ENCODE results near the gene ANK2.

ANK2 gene

DNA sequence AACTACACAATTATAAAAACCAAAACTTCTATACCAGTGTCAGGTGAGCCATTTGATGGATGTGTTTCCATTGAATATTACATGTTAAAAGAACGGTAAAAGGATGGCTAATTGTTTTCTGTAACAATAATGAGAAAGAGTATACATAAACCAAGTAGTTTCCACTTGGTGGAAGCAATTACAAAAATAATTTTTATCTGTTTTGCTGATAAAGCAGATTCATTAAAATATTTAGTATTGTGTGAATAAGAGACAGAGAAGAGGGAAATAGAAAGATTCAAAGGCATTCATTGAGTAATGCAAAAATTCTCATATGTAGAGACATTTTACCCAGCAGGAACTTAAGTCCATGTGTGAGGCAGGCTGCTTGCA is 95.7 kb downstream of the ANK2 start:
- peaks cover 13% of the 10 kb centered on the region for H3K4me1 Mint-ChIP-seq
- no peak for ATAC-seq
- no peaks in the 10 kb centered on the region for H3K36me3 Mint-ChIP-seq
- no peaks in the 10 kb centered on the region for H3K9me3 Mint-ChIP-seq
- H3K27me3 Mint-ChIP-seq, result no peaks in the 10 kb centered on the region
- H3K27ac Mint-ChIP-seq, result no peak overlapping the region
- H3K4me3 Mint-ChIP-seq, result no peak overlapping the region

DNA sequence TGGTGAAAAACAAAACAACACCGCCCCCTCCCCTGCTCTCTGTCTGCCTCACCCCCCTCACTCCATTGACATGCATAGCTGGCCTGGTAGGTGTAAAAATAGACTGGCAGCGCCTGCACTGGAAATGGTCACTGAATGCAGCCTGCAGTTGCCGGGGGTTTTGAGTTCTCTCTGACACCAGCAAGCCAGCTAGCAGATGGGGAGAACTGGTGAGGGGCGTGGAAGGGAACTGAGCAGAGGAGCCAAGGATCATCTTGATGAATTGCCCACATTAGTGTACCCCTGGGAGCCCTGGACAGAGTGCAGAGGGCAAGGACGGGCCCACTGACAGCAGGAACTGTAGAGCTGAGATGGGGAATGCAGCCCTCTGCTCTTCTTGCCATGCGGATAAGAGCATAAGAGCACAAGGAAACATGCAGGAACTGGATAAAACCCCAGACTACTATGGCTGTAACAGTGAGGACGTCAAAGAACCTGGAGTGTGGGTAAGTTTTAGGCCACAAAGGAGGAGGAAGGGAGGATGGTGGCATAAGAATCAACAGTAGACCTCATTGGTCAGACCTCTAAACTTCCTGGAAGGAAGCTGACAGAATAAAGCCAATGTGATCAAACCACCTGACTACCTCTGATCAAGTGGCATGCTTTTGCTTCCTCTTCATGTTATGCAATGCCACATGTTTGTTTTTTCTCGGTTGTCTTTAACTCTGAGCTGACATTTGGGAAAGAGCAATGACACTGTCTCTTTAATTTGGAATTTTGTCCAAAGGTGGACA is 96.3 kb downstream of the ANK2 start:
- H3K27ac Mint-ChIP-seq, result no peak overlapping the region
- no peaks in the 10 kb centered on the region for H3K9me3 Mint-ChIP-seq
- H3K27me3 Mint-ChIP-seq, result no peaks in the 10 kb centered on the region
- ATAC-seq, result no peak
- peaks cover 13% of the 10 kb centered on the region for H3K4me1 Mint-ChIP-seq
- no peaks in the 10 kb centered on the region for H3K36me3 Mint-ChIP-seq
- no peak overlapping the region for H3K4me3 Mint-ChIP-seq

DNA sequence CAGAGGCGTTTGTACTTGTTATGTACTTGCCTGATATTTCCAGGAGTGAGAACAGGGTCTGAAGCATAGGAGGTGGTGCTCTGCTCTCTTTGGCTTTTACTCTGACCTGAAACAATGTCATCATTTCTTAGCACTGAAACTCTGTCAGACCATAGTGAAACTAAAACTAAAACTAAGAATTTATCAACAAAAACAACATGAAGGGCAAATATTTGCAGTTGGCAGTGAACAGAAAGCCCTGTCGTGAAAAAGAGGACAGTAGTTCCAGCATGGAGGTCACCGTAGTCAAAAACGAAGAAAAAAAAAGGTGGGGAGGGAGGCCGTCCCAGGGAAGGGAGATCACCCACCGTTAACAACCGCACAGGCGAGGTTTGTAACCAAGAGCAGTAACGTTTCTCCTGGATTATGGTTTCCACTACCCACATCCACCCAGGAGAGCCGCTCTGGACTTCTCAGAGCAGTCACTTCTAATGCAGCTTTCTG is 97.5 kb downstream of the ANK2 start:
- peak; percentile 47 for ATAC-seq
- Mint-ChIP-seq H3K9me3 (no peaks in the 10 kb centered on the region), H3K4me3 (peak overlapping the region; percentile 85), H3K27me3 (no peaks in the 10 kb centered on the region), H3K36me3 (no peaks in the 10 kb centered on the region), H3K27ac (peak overlapping the region; percentile 88), H3K4me1 (peaks cover 13% of the 10 kb centered on the region)

DNA sequence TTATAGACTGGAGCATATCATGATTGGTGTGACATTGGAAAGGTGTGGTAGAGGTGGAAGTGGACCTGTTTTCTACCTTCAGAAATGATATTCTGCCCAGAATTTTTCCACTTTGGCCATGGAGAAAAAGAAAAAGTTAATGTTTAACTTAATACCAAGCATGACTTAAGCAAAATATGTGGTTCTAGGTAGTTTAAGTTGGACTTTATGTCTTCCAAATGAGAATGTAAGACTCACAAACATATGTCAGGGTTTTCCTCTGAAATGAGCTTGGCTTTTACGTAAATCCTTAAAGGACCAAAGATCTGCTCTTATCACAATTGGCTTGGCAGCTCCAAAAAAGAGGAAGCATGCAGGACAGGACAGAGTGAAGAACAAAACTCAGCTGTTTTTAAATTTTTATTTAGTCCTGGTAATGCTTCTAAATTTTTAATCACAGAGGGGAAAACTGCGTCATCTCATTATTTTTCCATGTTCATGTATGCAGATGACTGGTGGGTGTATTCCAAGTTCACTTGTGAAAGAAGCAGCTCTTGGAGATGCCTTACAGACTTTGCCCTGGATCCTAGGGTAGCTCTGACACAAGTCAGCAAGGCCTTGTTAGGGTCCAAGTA is 98.2 kb downstream of the ANK2 start:
- Mint-ChIP-seq H3K9me3 (no peaks in the 10 kb centered on the region), H3K27me3 (no peaks in the 10 kb centered on the region), H3K36me3 (no peaks in the 10 kb centered on the region), H3K4me3 (no peak overlapping the region), H3K27ac (peak overlapping the region; percentile 88), H3K4me1 (peaks cover 13% of the 10 kb centered on the region)
- no peak for ATAC-seq

DNA sequence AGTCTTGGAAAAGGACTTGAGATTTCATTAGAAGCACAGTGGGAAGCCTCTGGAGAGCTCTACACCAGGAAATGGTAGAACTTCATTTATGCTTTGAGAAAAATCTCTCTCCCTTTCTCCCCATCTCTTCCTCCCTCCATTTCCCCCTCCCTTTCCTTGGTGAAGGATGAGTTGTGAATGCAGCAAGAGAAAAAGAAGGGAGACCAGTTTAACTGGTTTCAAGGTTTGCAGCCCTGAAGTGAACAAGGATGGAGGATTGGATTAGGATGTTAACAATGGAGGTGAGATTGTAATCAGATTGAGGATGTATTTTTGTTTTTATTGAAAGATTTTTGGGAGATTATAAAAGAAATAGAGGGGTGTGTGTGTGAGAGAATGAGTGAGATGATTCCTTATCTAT is 99.5 kb downstream of the ANK2 start:
- no peak for ATAC-seq
- no peaks in the 10 kb centered on the region for H3K36me3 Mint-ChIP-seq

DNA sequence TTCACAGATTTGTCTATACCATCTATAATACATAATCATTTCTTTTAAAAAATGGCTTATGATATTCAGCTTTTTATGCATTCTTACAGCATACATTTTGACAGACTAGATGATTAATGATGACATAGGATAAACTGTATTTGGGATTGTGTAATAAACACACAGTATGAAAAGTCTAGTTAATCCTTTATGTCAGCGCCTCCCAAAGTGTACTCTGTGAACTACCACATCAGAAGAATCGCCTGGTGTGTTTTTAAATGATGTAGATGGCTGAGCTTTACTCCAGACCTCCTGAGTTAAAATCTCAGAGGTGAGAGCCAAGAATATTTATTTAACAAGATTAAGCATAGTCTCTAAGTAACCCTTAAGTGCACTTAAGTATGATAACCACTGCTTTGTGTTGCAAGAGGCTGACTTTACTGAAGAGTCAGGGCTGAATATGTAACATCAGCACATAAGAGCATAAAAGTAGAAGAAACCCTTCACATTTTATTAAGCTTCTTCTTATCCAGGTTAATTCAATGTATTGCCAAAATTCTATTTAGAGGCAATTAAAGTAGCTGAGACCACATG is 104.2 kb downstream of the ANK2 start:
- Mint-ChIP-seq H3K4me1 (no peaks in the 10 kb centered on the region), H3K36me3 (no peaks in the 10 kb centered on the region), H3K9me3 (no peaks in the 10 kb centered on the region), H3K4me3 (no peak overlapping the region), H3K27me3 (no peaks in the 10 kb centered on the region), H3K27ac (no peak overlapping the region)
- no peak for ATAC-seq

More for the DNA sequence above, 99.5 kb downstream of the ANK2 start:
- Mint-ChIP-seq H3K4me3 (no peak overlapping the region), H3K27me3 (no peaks in the 10 kb centered on the region), H3K9me3 (no peaks in the 10 kb centered on the region), H3K4me1 (peaks cover 13% of the 10 kb centered on the region), H3K27ac (no peak overlapping the region)

DNA sequence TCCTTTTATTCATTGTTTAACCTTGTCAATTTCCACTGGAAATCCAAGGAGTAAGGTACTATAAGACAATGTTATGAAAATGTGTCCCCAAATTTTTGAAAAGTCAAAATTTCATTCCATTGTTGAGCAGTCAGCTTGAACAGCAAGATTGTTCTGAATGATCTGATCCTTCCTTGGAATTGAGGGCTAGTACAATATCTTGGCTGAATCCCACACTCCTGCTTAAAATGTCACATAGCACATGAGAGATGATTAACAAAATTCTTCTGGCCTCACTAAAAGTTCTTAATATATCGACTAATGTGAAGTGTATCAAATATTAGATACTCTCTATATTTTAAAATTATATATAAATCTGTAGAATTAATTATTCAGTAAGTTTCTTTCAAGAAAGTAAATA is 104.8 kb downstream of the ANK2 start:
- no peaks in the 10 kb centered on the region for H3K9me3 Mint-ChIP-seq
- H3K4me3 Mint-ChIP-seq, result no peak overlapping the region
- H3K27ac Mint-ChIP-seq, result no peak overlapping the region
- H3K36me3 Mint-ChIP-seq, result no peaks in the 10 kb centered on the region
- no peaks in the 10 kb centered on the region for H3K4me1 Mint-ChIP-seq
- H3K27me3 Mint-ChIP-seq, result no peaks in the 10 kb centered on the region
- ATAC-seq, result no peak

DNA sequence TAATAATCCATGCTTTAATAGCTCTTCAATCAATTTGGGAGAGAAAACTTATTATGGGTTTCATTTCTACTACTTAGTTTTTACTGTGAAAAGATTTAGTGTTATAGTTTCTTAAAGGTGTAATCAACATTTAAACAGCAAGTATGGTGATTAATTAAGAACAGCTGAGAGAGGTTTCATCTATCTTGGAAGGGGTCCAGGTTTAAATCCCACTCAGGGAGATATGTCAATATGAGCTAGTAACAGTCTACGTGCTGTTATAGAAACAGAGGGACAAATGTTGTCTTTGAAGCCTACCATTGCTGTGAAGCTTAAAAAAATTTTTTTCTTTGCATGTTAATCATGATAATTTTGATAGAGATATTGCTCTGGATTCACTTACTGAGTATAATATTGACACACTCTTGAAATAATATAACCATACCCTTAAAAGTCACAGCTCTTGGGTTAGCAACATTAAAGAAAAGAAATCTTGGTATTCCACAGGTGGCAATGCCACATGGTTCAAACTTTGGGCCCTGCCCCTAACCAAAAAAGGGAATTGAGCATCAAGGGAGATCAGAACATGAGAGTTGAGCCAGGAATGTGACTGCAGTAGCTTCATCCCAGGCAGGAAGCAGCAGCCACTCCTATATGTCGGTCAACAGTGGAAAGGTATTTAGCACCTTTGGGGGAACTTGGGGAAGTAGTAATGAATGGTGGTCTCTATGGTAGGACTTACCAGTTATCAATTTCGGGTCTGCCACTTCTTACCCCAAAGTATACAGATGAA is 107.8 kb downstream of the ANK2 start:
- Mint-ChIP-seq H3K4me1 (no peaks in the 10 kb centered on the region), H3K27ac (no peak overlapping the region), H3K27me3 (peaks cover 5% of the 10 kb centered on the region), H3K4me3 (no peak overlapping the region), H3K36me3 (no peaks in the 10 kb centered on the region), H3K9me3 (no peaks in the 10 kb centered on the region)
- no peak for ATAC-seq

DNA sequence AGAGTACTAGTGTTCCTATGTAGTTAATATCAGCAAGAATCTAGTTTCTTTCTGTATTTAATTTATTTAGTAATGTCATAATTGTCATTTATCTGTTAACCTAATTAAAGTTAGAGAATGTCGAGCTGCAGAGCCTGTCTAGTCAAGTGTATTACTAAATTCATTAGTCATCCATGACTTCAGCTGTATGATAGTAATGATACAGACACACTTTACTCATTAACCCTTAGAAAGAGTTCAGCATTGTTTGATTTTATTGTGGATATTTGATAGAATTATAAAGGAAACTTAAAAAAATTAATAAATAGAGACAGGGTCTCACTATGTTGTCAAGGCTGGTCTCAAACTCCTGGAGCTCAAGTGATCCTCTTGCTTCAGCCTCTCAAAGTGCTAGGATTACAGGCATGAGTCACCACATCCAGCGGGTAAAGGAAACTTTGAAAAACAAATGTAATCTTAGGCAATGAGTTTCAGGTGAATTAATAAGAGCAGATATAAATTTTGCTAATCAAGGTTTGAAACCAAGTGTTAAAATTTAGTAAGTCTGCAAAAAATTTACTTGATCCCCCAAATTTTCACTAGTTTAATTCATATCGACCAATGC is 110.6 kb downstream of the ANK2 start:
- no peak for ATAC-seq
- Mint-ChIP-seq H3K27me3 (peaks cover 8% of the 10 kb centered on the region), H3K27ac (no peak overlapping the region), H3K36me3 (no peaks in the 10 kb centered on the region), H3K4me3 (no peak overlapping the region), H3K4me1 (no peaks in the 10 kb centered on the region), H3K9me3 (no peaks in the 10 kb centered on the region)

DNA sequence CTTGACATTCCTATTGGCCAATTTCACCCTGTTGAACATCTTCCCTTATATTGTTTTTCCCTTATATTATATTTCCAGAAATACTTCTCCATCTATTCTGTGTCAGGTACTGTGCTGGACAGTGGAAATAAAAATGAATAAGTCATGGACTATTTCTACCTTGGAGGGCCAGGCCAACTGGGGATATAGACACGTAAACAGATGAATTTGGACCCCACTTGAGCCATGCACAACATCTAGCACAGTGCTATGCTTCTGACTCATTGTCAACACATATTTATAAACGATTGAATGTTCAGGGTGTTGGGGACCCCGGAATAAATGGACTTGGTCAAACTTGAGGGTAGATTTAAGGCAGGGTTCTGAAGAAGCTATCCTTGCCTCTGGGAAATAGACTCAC is 111.1 kb downstream of the ANK2 start:
- no peaks in the 10 kb centered on the region for H3K36me3 Mint-ChIP-seq

DNA sequence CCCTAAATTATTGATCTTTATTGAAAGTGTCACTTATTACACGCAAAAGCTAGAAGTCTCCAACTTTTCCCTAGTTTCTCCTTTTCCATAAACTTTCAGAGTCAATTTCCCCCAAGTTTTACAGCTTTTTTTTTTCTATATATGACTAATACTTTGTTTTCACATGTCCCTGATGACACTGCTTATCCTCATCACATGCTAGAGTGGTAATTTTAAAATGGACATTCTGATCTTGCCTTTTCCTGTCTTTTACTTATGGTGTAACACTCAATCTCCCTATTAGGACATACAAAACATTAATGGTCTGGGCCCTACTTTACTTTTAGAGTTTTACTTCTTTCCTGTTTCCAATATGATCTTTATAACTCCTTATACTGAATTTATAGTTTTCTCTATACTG is 112.6 kb downstream of the ANK2 start:
- no peaks in the 10 kb centered on the region for H3K4me1 Mint-ChIP-seq
- H3K36me3 Mint-ChIP-seq, result no peaks in the 10 kb centered on the region
- H3K9me3 Mint-ChIP-seq, result no peaks in the 10 kb centered on the region
- H3K4me3 Mint-ChIP-seq, result no peak overlapping the region
- peaks cover 8% of the 10 kb centered on the region for H3K27me3 Mint-ChIP-seq
- ATAC-seq, result no peak
- H3K27ac Mint-ChIP-seq, result no peak overlapping the region

More for the DNA sequence above, 111.1 kb downstream of the ANK2 start:
- H3K4me3 Mint-ChIP-seq, result no peak overlapping the region
- ATAC-seq, result no peak
- H3K27ac Mint-ChIP-seq, result no peak overlapping the region
- H3K9me3 Mint-ChIP-seq, result no peaks in the 10 kb centered on the region
- H3K4me1 Mint-ChIP-seq, result no peaks in the 10 kb centered on the region
- H3K27me3 Mint-ChIP-seq, result peaks cover 8% of the 10 kb centered on the region

DNA sequence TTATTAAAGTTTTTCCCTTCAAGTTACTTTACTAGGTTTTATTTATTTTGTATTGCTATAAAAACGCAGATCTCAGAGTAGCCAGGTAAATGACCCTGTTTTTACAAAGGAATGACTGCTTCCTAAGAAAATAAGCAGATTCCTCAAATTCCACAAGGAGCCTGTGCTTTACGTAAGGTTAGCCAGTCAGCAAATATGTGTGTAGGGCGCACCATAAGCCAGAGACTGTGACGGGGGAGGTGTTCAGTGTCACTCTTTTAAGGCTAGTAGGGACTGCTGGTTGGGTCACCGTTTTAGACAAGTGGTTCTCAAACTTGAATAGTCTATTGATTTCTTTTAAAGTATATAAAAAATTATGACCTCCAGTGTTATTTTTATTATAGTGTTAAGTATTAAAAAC is 119.9 kb downstream of the ANK2 start:
- Mint-ChIP-seq H3K4me1 (no peaks in the 10 kb centered on the region), H3K36me3 (no peaks in the 10 kb centered on the region), H3K27ac (no peak overlapping the region), H3K9me3 (no peaks in the 10 kb centered on the region), H3K27me3 (no peaks in the 10 kb centered on the region), H3K4me3 (no peak overlapping the region)
- no peak for ATAC-seq

DNA sequence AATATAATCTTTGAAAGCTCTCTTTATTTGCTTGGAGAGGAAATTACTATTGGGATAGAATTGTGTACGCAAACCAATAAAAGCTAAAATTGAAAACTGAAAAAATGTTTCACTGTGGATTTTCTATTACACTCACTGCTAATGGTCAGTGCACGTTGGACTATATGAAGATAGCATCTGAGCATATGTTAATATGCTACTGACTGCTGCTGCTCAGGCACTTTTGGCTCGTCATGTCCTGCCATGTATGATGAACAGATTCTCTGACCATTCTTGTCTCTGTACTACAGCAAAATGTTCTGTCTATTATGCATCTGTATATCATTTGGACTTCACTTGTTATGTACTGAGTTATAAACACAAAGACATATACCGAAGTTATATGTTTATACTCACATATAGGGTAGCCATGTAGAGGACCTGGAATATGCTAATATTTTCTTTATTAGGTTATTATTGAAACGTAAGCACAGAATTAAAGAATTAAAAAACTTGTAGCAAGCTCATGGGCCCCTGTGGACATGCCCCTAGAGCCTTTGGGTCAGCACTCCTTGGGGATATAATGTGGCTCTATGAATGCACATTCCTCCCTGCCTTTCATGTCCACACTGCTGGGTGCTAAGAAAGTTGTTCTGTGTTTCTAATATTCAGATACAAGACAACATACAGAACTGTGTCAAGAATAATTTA is 120.8 kb downstream of the ANK2 start:
- no peak for ATAC-seq
- no peak overlapping the region for H3K4me3 Mint-ChIP-seq
- H3K27ac Mint-ChIP-seq, result no peak overlapping the region
- no peaks in the 10 kb centered on the region for H3K36me3 Mint-ChIP-seq
- H3K27me3 Mint-ChIP-seq, result no peaks in the 10 kb centered on the region
- H3K9me3 Mint-ChIP-seq, result no peaks in the 10 kb centered on the region
- H3K4me1 Mint-ChIP-seq, result no peaks in the 10 kb centered on the region

DNA sequence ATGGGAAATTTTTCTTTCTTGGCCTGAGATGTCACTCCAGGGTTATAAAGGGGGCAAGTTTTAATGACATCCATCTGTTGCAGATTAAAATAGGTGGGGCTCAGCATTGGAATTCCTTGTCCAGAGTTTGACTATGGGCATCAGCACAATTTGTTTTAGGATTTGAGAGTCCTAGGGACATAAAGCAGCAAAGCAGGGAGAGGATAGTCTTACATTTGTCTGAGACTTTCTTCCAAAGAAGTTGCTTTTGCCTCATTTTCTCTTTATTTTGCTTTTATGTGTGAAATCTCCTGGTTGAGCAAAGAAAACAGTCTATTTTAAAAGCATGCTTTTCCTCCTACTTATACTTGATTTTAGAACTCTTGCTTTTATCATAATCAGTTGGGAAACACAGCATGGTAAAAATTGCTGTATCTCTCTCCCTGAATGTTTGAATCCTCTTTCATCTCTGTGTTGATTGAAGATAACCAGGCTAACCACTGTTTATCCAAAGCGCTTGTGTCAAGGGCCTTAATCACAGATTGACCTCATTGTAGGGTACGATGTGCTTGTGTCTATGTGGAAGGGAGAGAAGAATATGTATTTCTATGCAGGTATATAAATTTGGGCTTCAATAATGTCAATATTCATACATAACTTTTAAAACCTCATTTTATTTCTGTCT is 121.5 kb downstream of the ANK2 start:
- no peak for ATAC-seq
- Mint-ChIP-seq H3K4me1 (no peaks in the 10 kb centered on the region), H3K9me3 (no peaks in the 10 kb centered on the region), H3K27ac (no peak overlapping the region), H3K27me3 (no peaks in the 10 kb centered on the region), H3K36me3 (no peaks in the 10 kb centered on the region), H3K4me3 (no peak overlapping the region)
